Mammary epithelial cell (primary cell): ENCODE data around the gene SGSM2.

Source experiments
- CTCF ChIP-seq, 2 donors: IDR thresholded peaks in 1 of 2; conservative IDR thresholded peaks in 1 of 2; 2 replicates each; pipeline ENCODE4 v1.5.1; 2011 to 2012; ENCODE audit warnings: inconsistent platforms in 2 of 2, low read length in 2 of 2, mild to moderate bottlenecking in 2 of 2, control low read depth in 1 of 2, low read depth in 1 of 2; ENCODE audit not compliant: insufficient read depth in 1 of 2; ENCODE audit errors: extremely low read depth in 1 of 2
- EZH2 ChIP-seq: IDR thresholded peaks from 2 replicates; pipeline ENCODE4 v1.6.1; 2012; ENCODE audit warnings: low read length, inconsistent platforms, borderline replicate concordance

- TF ChIP-seq CTCF (conservative IDR thresholded peaks at IDR 0.05 in 1 of 2, IDR thresholded peaks at IDR 0.05 in 1 of 2; ENCODE audit: extremely low read depth in 1 of 2, insufficient read depth in 1 of 2, low read depth in 1 of 2, low read length in 2 of 2) (no peak), EZH2 (no peak)
Observed at GRCh38 chr17:2319051-2319450, 18.2 kb upstream of the SGSM2 start.
